Prostate gland (tissue), 2 donors: ENCODE data around the gene CKB.

Experiments used
- CTCF ChIP-seq, 4 experiments: fragments of 200-600 bp in 2 of 4; fragments of 450-650 bp in 2 of 4; sonication (generic) in 2 of 4; IDR thresholded peaks; 1 replicate in 3 of 4; 2 replicates in 1 of 4; pipeline ENCODE4 v1.5.1; 2016 to 2019; ENCODE audit warnings: antibody characterized with exemption in 4 of 4, mild to moderate bottlenecking in 2 of 4, moderate library complexity in 2 of 4
- POLR2A ChIP-seq: fragments of 450-650 bp; IDR thresholded peaks from one replicate; pipeline ENCODE4 v1.6.1; 2016; ENCODE audit warnings: antibody characterized with exemption, mild to moderate bottlenecking
- POLR2AphosphoS5 ChIP-seq: sonication (generic); formaldehyde crosslinking; IDR thresholded peaks from one replicate; pipeline ENCODE4 v1.6.1; 2017; ENCODE audit warnings: antibody characterized with exemption

GRCh38 chr14:103526914-103527248, 4.3 kb upstream of the CKB start:
- TF ChIP-seq CTCF (IDR thresholded peaks at IDR 0.05): no peak
- no peak for TF ChIP-seq POLR2AphosphoS5
- TF ChIP-seq POLR2A: no peak
